Urinary bladder (tissue), 4 donors: ENCODE results near the gene AQP11. TPM values are rescaled to one million over a fixed set of nuclear protein-coding genes. Genes with fewer than 3 reads are reported as not detected.
"Not testable (repeated sequence)": the region's sequence is repeated elsewhere in the genome, so short reads cannot be mapped to it uniquely, and the experiment has no call there.

ENCODE experiments used
- DNase-seq: peaks from one replicate; pipeline ENCODE4 v3.0.0-alpha.2; 2015; ENCODE audit errors: extremely low spot score
- H3K27ac ChIP-seq: one replicate; pipeline ENCODE4 v1.5.1; 2013; ENCODE audit warnings: low read depth, mild to moderate bottlenecking, moderate library complexity
- H3K36me3 ChIP-seq: one replicate; pipeline ENCODE4 v1.6.1; 2013; ENCODE audit warnings: mild to moderate bottlenecking, moderate library complexity; ENCODE audit not compliant: insufficient read depth
- H3K4me1 ChIP-seq: one replicate; pipeline ENCODE4 v1.6.1; 2013; ENCODE audit warnings: mild to moderate bottlenecking, moderate library complexity; ENCODE audit not compliant: insufficient read depth
- H3K4me3 ChIP-seq: one replicate; pipeline ENCODE4 v1.5.1; 2013; ENCODE audit warnings: low read depth, low read length
- WGBS: extraction: QIAGEN DNeasy Blood & Tissue Kit; methylation state at CpG from one replicate; pipeline ENCODE4 v1.1.7; 2013; 5-methylcytosine and 5-hydroxymethylcytosine counted together
- polyA plus RNA-seq: library from polyadenylated mRNA; stranded (reverse); fragments of 200-250 nt; gene quantifications from one replicate; pipeline ENCODE4 v1.2.3, GENCODE V29; 2013
- total RNA-seq: library from RNA; depleted of rRNA; stranded (reverse); fragments of >200 nt; gene quantifications from one replicate; pipeline ENCODE4 v1.2.3, GENCODE V29; 2014
- donor health status: healthy with polysubstance abuse.
- donor health status: healthy.

Gene AQP11
- total and polyA plus RNA-seq, 2 donors: 0.66 to 2.5 TPM

DNA sequence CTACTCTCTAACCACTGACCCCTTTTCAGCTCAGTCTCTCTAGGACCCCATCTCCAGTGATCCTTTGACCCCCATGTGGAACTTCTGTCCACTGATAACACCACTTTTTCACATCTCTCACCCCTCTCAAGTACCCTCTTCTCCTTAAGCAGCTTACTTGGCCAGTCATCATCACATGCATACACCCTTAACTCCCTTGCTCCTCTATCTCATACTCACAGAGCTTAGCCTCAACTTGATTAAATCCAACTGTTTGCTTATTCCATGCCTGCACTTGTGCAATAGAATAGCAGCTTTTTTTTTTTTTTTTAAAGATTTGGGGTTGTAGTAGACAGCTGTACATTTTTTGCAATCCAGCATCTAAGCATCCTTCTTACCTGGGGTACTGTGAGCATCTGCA lies 22.2 kb downstream of the AQP11 start:
- no peaks in the 10 kb centered on the region for H3K36me3 ChIP-seq
- no peaks in the 10 kb centered on the region for H3K4me1 ChIP-seq
- H3K4me3 ChIP-seq: no peak overlapping the region
- DNase-seq: no peak
- no peak overlapping the region for H3K27ac ChIP-seq

DNA sequence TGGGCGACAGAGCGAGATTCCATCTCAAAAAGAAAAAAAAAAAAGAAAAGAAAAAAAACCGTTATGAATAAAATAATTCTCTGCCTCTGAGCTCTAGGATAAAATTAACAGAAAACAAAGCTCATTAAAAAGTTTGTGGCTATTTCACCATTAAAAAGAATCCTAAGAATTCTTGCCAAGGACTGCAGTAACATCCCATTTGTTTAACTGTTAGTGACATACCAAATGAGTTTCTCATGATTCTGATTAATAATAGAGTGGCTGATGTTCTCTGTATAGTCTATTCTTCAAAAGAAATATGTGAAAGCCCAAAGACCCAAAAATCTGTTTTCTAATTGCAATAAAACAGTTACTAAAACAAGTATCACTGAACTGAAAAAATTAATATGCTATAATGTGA lies 28.1 kb downstream of the AQP11 start:
- Histone ChIP-seq H3K27ac (no peak overlapping the region), H3K4me1 (no peaks in the 10 kb centered on the region), H3K4me3 (no peak overlapping the region), H3K36me3 (peaks cover 2% of the 10 kb centered on the region)
- DNase-seq: no peak
- 89% methylated on average over 3 of the region's 3 CpGs for WGBS

DNA sequence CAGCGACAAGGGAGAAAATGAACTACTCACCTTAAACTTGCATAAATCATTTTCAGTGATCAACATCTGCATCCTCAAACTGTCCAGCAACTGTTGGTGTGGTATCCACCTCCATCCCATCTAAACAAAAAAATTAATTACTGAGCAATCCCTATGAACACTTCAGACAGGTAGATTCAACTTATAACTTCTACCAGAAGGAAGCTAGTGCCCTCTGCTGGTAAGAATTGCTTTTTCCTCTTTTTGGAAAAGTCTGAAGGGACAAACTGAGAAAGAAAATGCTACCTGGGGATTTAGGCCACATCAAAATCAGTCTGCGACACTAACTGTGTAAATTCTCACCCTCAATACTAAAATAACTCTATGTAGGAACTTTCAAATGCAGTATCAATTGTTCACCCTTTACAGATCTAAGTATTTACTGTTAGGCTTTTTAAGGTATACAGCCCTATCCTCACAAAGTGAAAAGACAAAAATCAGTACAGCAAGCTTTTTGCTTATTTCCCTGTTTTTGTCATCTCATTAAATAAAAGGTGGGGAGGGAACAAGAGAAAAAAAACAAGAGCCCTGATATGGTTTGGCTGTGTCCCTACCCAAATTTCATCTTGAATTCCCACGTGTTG lies 29.9 kb downstream of the AQP11 start:
- no peaks in the 10 kb centered on the region for H3K4me1 ChIP-seq
- peaks cover 5% of the 10 kb centered on the region for H3K36me3 ChIP-seq
- no peak overlapping the region for H3K27ac ChIP-seq
- H3K4me3 ChIP-seq: no peak overlapping the region
- WGBS: 88% methylated on average over 3 of the region's 3 CpGs
- DNase-seq: no peak

DNA sequence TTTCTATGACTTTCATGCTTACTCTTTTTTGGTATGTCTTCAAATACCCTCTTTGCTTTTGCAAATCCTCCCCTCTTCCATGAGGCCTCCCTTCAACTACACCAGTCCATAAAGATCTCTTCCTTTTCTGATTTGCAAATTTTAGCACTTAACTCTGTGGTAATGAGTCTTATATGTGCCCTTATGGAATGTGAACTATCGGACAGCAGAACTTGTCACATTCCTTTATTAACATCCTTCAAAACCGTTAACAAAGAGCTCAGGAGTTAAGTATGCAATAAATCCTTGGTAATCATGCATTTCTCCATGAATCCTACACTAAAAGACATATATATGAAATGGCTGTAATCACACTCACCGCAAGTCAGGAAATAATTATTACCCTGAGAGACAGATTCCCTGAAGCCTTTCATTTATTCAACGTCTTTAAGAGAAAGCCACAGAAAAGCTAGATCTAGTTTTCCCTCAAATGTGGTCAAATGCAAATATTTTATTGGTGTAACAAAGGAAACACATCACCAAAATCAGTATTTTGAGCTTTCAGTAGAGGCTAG lies 40.5 kb downstream of the AQP11 start:
- 80% methylated on average over 4 of the region's 4 CpGs for WGBS
- DNase-seq: no peak
- no peak overlapping the region for H3K27ac ChIP-seq

DNA sequence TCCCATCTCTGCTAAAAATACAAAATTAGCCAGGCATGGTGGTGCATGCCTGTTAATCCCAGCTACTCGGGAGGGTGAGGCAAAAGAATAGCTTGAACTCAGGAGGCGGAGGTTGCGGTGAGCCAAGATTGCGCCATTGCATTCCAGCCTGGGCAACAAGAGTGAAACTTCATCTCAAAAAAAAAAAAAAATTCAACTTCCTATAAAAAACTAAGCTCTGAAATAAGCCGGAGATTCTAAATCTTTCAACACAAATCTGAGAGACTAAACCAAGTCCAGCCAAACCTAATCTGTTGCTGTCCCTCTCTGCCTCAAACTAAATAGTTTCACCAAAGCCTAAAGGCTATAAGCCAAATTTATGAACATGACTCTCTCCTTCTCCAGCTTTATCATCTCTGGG lies 44.2 kb downstream of the AQP11 start:
- not testable (repeated sequence) for DNase-seq

More for the DNA sequence above, 40.5 kb downstream of the AQP11 start:
- Histone ChIP-seq H3K36me3 (peaks cover 2% of the 10 kb centered on the region), H3K4me3 (no peak overlapping the region), H3K4me1 (no peaks in the 10 kb centered on the region)

DNA sequence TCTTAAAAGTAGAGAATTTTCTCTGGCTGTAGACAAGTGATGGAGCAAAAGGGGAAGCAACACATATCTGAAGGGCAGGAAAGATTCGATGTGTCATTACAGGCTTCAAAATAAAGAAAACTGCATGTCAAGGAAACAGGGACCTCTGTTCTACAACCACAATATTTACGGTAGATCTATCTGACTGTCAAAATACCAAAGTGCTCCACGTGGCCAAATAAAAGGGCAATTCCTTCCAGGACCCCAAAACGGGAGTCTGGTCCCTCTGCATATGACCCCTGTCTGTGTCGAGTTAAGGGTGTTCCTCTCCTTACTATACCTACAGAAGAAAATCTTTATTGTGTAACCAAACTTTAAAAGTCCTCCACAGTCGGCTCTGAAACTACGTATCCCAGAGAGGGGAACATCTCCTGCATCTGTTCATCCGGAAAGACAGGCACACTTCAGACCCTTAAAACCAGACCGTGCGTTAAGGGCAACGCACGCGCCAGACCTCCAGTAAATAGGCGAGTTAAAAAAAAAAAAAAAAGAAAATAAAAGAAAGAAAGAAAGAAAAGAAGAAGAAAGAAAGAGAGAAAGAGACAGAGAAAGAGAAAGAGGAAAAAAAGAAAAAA lies 47.1 kb downstream of the AQP11 start:
- WGBS: 3% methylated on average over 14 of the region's 14 CpGs

More for the DNA sequence above, 44.2 kb downstream of the AQP11 start:
- H3K4me3 ChIP-seq, H3K36me3 ChIP-seq, H3K27ac ChIP-seq, H3K4me1 ChIP-seq: not testable (repeated sequence)
- WGBS: 46% methylated on average over 5 of the region's 5 CpGs

DNA sequence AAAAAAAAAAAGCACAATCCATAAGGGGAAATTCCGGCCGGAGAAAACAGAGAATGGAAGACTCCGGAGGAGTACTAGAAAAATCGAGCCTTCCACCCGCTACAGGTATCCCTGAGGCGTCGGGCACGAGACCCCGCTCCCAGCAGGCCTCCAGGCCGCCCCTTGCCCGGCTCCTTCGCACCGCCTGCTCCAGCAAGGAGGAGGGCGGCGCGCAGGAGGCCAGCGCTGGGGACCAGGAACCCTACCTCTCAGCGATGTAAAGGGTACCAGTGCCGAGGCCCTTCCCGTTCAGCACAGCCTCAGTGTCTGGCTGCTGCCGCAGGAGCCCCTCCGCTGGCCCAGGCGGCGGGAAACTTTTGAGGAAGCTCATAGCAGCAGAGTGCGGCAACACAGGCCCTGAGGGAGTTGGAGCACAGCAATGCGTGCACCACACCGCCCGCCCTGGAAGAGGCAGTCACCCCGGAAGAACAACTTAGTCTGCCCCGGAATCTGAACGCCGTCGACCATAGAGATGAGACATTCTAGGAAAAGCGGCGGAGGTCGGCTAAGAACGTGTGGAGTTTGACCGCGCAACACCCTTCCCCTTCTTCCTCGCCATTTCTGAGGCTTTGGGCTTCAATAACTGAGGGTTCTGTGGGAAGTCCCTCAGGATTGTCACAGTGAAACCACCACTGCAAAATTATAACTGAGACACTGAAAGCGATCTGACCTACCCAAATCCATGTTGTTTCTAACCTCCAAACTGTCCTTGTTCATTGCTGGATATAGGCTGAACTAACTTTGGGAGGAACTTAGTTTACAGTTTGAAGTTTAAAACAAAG lies 47.8 kb downstream of the AQP11 start, which contains the start of gene CLNS1A:
CLNS1A (minus strand) TSS at position 450 of the 821 bp plus-strand sequence; CDS start at position 370, 80 bp downstream.
- DNase-seq: peak; percentile 76
- peak within 1 kb of the TSS; percentile 84 for H3K4me3 ChIP-seq
- no peaks in the 10 kb centered on the region for H3K4me1 ChIP-seq
- under 1% methylated on average over 41 of the region's 41 CpGs for WGBS
- H3K27ac ChIP-seq: peak within 1 kb of the TSS; percentile 49
- H3K36me3 ChIP-seq: no peaks in the 10 kb centered on the region

More for the DNA sequence above, 47.1 kb downstream of the AQP11 start:
- Histone ChIP-seq H3K4me1 (no peaks in the 10 kb centered on the region), H3K36me3 (no peaks in the 10 kb centered on the region), H3K4me3 (peak overlapping the region; percentile 84), H3K27ac (no peak overlapping the region)
- no peak for DNase-seq

DNA sequence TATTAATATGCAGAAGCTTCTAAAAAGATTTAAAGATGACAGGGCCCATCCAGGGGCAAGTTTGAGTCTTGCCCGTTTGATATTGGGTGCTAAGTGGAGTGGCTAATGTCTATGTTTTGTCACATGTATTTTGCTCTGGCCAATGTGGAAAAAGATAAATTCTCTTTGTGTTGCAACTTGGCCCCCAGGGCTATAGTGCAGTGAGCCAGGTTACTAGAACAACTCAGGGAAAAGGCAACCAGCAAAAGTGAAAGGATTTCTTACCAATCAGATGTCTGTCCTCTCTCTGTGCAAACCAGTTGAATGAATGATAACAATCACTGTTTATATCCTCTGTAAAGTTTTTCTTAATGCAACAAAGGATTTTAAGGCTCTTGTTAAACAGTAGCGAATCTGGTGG lies 52.5 kb downstream of the AQP11 start:
- 68% methylated on average over 2 of the region's 2 CpGs for WGBS

DNA sequence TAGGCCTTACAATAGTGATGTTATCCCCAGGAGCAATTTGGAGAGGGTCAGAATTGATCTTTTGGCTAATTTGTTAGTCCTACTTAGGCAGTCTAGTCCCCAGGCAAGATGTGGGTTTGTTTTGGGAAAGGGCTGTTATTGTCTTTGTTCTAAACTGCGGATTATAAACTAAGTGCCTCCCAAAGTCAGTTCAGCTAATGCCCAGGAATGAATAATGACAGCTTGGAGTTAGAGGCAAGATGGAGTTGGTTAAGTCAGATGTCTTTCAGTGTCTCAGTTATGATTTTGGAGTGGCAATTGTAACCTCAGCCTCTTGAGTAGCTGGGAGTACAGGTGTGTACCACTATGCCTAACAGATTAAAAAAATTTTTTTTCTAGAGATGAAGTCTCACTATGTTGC lies 55.1 kb downstream of the AQP11 start:
- no peaks in the 10 kb centered on the region for H3K4me1 ChIP-seq
- no peaks in the 10 kb centered on the region for H3K36me3 ChIP-seq
- no peak for DNase-seq
- no peak overlapping the region for H3K27ac ChIP-seq
- H3K4me3 ChIP-seq: no peak overlapping the region
- 72% methylated on average over 1 of the region's 1 CpG for WGBS

More for the DNA sequence above, 52.5 kb downstream of the AQP11 start:
- no peaks in the 10 kb centered on the region for H3K36me3 ChIP-seq
- H3K4me3 ChIP-seq: no peak overlapping the region
- no peaks in the 10 kb centered on the region for H3K4me1 ChIP-seq
- no peak overlapping the region for H3K27ac ChIP-seq
- DNase-seq: no peak

DNA sequence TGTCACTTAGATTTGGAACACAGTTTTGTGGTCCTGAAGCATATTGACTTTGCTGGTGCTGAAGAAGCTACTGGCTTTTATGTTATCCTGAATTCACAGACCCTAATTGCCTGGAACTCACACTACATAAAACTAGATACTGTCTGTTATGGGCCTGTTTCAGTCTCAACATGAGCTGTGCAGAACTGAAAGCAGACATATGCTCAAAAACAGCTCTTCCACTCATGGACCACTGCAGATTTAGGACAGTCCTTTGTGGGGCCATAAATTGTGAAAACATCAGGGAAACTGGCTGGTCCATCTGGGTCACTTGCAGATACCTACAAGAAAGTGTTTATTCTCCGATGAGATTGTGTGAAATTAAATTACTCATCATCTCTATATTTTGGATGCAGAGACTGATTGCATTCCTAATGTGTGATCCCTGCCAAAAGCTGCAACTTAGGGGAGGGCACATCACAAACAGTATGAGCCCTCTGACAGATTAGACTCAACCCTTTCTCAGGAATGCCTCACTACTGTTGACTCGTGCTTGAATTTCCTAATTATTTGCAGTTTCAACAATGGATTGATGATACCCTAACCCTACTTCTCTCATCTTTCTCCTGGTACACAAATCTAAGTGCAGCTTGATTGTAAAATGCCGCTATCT lies 58.0 kb downstream of the AQP11 start:
- Histone ChIP-seq H3K27ac (no peak overlapping the region), H3K4me1 (no peaks in the 10 kb centered on the region), H3K4me3 (no peak overlapping the region), H3K36me3 (no peaks in the 10 kb centered on the region)
- no peak for DNase-seq
- WGBS: 66% methylated on average over 3 of the region's 3 CpGs

DNA sequence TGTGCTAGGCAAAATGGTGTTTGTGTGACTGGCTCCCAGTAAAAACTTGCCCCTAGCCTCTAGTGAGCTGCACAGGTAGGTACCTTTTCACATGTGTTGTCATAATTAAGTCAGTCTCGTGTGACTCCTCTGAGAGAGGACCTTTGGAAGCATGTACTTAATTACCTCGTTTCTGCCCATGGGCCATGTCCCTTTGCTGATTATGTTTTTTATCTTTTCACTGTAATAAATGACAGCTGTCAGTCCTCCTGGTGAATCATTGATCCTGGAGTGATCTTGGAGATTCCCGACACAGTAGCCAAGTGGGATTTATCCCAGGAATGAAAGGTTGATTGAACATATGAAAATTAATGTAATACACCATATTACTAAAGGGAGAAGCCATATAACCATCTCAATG lies 60.4 kb downstream of the AQP11 start:
- 68% methylated on average over 3 of the region's 3 CpGs for WGBS
- no peak for DNase-seq

DNA sequence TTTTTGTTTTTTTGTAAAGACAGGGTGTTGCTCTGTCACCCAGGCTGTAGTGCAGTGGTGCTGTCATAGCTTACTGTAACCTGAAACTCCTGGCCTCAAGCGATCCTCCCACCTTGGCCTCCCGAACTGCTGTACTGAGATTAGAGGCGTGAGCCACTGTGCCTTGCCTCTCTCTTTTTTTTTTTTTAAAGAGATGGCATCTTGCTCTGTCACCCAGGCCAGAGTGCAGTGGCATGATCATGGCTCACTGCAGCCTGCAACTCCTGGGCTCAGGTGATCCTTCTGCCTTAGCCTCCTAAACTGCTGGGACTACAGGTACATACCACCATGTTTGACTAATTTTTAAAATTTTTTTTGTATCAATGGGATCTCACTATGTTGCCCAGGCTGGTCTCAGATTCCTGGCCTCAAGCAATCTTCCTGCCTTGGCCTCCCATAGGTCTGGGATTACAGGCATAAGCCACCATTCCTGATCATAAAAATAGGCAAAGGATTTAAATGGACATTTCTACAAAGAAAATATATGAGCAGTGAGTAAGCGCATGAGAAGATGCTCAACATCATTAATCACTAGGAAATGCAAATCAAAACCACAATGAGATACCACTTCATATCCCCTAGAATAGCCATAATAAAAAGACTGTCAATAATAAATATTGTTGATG lies 65.1 kb downstream of the AQP11 start:
- WGBS: 78% methylated on average over 4 of the region's 4 CpGs
- Histone ChIP-seq H3K4me3 (no peak overlapping the region), H3K27ac (no peak overlapping the region), H3K36me3 (no peaks in the 10 kb centered on the region), H3K4me1 (no peaks in the 10 kb centered on the region)
- no peak for DNase-seq

More for the DNA sequence above, 60.4 kb downstream of the AQP11 start:
- H3K36me3 ChIP-seq: no peaks in the 10 kb centered on the region
- H3K4me3 ChIP-seq: no peak overlapping the region
- H3K27ac ChIP-seq: no peak overlapping the region
- H3K4me1 ChIP-seq: no peaks in the 10 kb centered on the region

DNA sequence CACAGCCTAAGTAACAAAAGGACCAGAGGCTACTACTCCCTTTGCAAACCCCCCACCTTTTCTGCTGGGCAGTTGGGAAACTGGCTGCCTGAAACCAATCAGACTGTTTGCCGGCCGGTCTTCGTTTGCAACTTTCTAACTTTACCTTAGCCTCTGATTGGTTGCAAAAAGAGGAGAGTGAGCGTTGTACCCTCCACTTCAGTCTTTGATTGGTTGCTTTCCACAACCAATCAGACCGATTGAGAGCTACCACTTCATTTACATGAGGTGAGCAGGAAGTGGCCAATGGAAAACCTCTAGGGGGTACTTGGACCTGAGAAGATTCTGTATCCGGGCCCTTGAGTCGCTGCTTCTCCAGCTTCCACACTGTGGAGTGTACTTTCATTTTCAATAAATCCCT lies 66.6 kb downstream of the AQP11 start:
- WGBS: 84% methylated on average over 7 of the region's 7 CpGs
- DNase-seq: no peak
- no peaks in the 10 kb centered on the region for H3K36me3 ChIP-seq

More for the DNA sequence above, 66.6 kb downstream of the AQP11 start:
- Histone ChIP-seq H3K4me3 (no peak overlapping the region), H3K4me1 (no peaks in the 10 kb centered on the region), H3K27ac (no peak overlapping the region)
